ENCODE measurements around the gene FN3K.

Gene FN3K

DNA sequence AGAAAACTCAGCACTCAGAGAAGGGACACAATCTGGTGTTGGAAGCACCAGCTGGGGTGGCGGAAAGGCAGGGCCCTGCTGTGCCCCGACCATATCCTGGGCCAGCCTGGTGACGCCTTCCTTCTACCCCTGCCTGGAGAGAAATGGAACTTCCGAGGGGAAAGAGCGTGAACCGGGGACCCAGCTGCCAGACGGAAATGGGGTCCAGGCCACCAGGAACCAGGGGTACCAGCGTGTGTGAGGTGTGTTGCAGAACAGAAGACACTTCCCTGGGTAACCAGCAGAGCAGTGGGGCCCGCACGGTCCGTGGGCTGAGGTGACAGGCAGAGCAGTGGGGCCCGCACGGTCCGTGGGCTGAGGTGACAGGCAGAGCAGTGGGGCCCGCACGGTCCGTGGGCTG, 43.7 kb upstream of the FN3K start:
- in situ Hi-C loops (cut with MboI; ENCODE audit: low sequenced_read_pairs, unreplicated experiment), result no loop called here

GRCh38 chr17:82692268-82692667, 43.1 kb upstream of the FN3K start:
- no peak for DNase-seq (ENCODE audit: low spot score)
- in situ Hi-C loops (cut with MboI; ENCODE audit: low sequenced_read_pairs, unreplicated experiment), result no loop called here
- TF ChIP-seq, protein P1, sequence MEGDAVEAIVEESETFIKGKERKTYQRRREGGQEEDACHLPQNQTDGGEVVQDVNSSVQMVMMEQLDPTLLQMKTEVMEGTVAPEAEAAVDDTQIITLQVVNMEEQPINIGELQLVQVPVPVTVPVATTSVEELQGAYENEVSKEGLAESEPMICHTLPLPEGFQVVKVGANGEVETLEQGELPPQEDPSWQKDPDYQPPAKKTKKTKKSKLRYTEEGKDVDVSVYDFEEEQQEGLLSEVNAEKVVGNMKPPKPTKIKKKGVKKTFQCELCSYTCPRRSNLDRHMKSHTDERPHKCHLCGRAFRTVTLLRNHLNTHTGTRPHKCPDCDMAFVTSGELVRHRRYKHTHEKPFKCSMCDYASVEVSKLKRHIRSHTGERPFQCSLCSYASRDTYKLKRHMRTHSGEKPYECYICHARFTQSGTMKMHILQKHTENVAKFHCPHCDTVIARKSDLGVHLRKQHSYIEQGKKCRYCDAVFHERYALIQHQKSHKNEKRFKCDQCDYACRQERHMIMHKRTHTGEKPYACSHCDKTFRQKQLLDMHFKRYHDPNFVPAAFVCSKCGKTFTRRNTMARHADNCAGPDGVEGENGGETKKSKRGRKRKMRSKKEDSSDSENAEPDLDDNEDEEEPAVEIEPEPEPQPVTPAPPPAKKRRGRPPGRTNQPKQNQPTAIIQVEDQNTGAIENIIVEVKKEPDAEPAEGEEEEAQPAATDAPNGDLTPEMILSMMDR (IDR thresholded peaks at IDR 0.05; ENCODE audit: borderline replicate concordance, control extremely low read depth, extremely low read depth, insufficient read depth, missing control alignments), result no peak

More for the DNA sequence above, 43.7 kb upstream of the FN3K start:
- no peak for DNase-seq (ENCODE audit: low spot score)
- TF ChIP-seq, protein P1 (IDR thresholded peaks at IDR 0.05; ENCODE audit: borderline replicate concordance, control extremely low read depth, extremely low read depth, insufficient read depth, missing control alignments), result no peak

DNA sequence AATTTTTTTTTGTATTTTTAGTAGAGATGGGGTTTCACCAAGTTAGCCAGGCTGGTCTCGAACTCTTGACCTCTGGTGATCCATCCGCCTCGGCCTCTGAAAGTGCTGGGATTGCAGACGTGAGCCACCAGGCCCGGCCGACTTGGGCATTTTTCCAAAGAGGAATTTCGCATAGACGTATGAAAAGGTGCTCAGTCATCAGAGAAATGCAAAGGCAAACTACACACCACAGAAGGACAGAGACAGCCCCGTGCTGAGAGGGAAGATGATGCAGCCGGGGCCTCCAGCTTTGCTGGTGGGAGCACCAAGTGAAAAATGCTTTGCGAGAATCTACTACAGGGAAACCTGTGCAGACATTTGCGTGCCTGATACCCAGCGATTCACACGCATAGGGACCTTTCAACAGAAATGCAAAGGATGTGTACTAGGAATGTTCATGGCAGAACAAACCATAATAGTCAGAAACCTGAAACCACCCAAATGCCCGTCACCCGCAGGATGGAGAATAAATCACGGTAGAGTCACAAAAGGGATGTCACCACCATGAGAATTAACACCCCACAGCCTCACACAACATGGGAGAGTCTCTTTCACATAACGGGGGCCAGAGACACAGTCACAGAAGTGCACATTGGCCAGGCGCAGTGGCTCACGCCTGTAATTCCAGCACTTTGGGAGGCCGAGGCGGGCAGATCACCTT, 42.1 kb upstream of the FN3K start:
- TF ChIP-seq, protein P1 (IDR thresholded peaks at IDR 0.05; ENCODE audit: borderline replicate concordance, control extremely low read depth, extremely low read depth, insufficient read depth, missing control alignments), result no peak
- no peak for DNase-seq (ENCODE audit: low spot score)
- in situ Hi-C loops (cut with MboI; ENCODE audit: low sequenced_read_pairs, unreplicated experiment), result no loop called here

GRCh38 chr17:82694647-82695046, 40.8 kb upstream of the FN3K start:
- in situ Hi-C loops (cut with MboI; ENCODE audit: low sequenced_read_pairs, unreplicated experiment), result no loop called here
- no peak for DNase-seq (ENCODE audit: low spot score)
- TF ChIP-seq, protein P1 (IDR thresholded peaks at IDR 0.05; ENCODE audit: borderline replicate concordance, control extremely low read depth, extremely low read depth, insufficient read depth, missing control alignments), result no peak

DNA sequence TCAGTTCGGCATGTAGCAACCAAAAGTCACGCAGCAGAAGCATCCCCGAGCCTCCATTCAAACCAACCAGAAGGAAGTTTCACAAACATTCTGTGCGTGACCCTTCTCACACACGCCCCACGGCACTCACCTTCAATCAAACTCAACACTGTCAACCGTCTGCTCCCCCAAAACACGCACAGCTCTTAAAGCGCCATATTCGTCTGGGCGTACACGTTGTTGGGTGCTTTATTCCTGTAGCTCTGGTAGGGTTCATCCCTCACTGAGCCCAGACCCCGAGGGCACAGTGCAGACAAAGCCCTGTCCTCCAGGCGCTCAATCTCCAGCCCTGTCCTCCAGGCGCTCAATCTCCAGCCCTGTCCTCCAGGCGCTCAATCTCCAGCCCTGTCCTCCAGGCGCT, 39.2 kb upstream of the FN3K start:
- TF ChIP-seq, protein P1 (IDR thresholded peaks at IDR 0.05; ENCODE audit: borderline replicate concordance, control extremely low read depth, extremely low read depth, insufficient read depth, missing control alignments), result no peak
- in situ Hi-C loops (cut with MboI; ENCODE audit: low sequenced_read_pairs, unreplicated experiment), result no loop called here
- no peak for DNase-seq (ENCODE audit: low spot score)

DNA sequence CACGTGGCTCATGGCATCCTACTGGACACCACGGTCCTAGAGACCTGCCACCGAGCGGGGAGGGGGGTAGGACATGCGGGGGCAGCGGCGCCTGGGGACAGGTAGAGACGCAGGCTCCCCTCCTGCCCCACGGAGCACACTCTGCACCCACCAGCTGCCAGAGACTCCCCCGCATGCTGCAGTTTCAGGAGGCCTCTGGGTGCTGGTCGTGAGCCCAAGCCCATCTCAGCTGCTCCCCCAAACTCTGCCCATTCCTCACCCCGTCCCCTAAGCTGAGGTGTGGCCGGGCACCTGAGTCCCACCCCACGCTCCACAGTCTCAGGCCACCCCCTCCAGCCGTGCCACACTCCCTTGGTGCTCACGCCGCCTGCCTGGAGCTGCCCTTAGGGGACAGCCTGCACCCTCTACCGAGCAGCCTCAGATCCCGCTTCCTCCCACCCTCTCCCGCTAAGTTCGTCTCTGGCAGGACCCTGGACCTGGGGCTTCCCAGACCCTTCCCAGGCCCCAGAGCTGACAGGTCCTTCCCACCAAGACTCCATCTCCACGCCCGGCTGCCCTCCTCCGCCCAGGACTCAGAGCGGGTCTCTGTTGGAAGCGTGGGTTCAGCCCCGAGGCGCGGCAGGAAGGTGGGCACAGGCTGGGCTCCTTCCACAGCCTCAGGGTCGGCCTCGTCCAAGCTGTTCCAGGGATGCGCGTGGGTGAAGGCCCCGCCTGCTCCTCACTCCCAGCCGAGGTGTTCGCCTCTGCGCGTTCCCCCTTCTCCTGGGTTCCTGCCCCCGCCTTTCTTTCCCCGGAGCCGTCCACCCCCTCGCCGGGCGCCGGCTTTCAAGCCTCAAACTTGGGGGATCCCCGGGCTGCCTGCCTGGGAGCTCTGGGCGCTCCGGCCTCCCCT, 38.3 kb upstream of the FN3K start:
- TF ChIP-seq, protein P1 (IDR thresholded peaks at IDR 0.05; ENCODE audit: borderline replicate concordance, control extremely low read depth, extremely low read depth, insufficient read depth, missing control alignments), result no peak
- DNase-seq (ENCODE audit: low spot score), result peak; percentile 70
- in situ Hi-C loops (cut with MboI; ENCODE audit: low sequenced_read_pairs, unreplicated experiment), result no loop called here

All from GM13976 (cell line).